Pancreas (tissue), 10 donors: ENCODE data around the gene COL25A1. TPM values are rescaled to one million over a fixed set of nuclear protein-coding genes. Genes with fewer than 3 reads are reported as not detected.
"Not testable (repeated sequence)": the region's sequence is repeated elsewhere in the genome, so short reads cannot be mapped to it uniquely, and the experiment has no call there.

Source experiments
- ATAC-seq, 4 donors: fragments of 200-7000 bp; cut with Tn5 transposase; one replicate each; pipeline versions ENCODE4 v1.8.0 to v1.9.1; 2020; ENCODE audit warnings: mild to moderate bottlenecking in 4 of 4, moderate library complexity in 4 of 4
- DNase-seq, 6 donors: peaks; one replicate each; pipeline ENCODE4 v3.0.0-alpha.2; 2020
- FAIRE-seq: peaks from 2 replicates; lab custom pipeline; 2012; peaks lifted over from hg19 to GRCh38; lab: Jason Lieb, UNC
- H3K27ac ChIP-seq, 4 donors: fragments of 200-600 bp; sonication (generic); 1 replicate in 3 of 4; 2 replicates in 1 of 4; pipeline versions ENCODE4 v1.5.0 to v1.8.0; 2020
- H3K27me3 ChIP-seq, 4 donors: fragments of 200-600 bp; one replicate each; pipeline ENCODE4 v1.8.0; 2021
- H3K36me3 ChIP-seq, 3 donors: fragments of 200-600 bp; sonication (generic) in 1 of 3; one replicate each; pipeline versions ENCODE4 v1.5.0 to v1.8.0; 2020 to 2021
- H3K4me1 ChIP-seq, 3 donors: fragments of 200-600 bp; one replicate each; pipeline ENCODE4 v1.8.0; 2021
- H3K4me3 ChIP-seq, 4 donors: fragments of 200-600 bp; sonication (generic) in 2 of 4; one replicate each; pipeline versions ENCODE4 v1.5.0 to v1.8.0; 2020 to 2021
- H3K9me3 ChIP-seq, 4 donors: fragments of 200-600 bp; one replicate each; pipeline ENCODE4 v1.8.0; 2021
- CTCF ChIP-seq, 4 donors: fragments of 200-600 bp; sonication (generic) in 3 of 4; IDR thresholded peaks; one replicate each; pipeline versions ENCODE4 v1.5.0 to v1.8.0; 2021; ENCODE audit warnings: antibody characterized with exemption in 4 of 4
- WGBS, 2 donors: extraction: QIAGEN DNeasy Blood & Tissue Kit; methylation state at CpG; one replicate each; pipeline ENCODE4 v1.1.7; 2013; 5-methylcytosine and 5-hydroxymethylcytosine counted together
- intact Hi-C, 3 donors: fragments of 100-400 bp; cut with DNase I; formaldehyde crosslinking; loops; one replicate each; pipeline versions ENCODE4 v1.11.1 to v1.14.2; 2022
- polyA plus RNA-seq, 2 donors: library from polyadenylated mRNA; stranded (reverse); fragments of 200-250 nt; gene quantifications; one replicate each; pipeline ENCODE4 v1.2.3, GENCODE V29; 2013
- total RNA-seq, 6 donors: library from RNA; stranded (reverse); fragmentation: NEBNext Ultra II Directional in 4 of 6; extraction: Animal tissue kit (Norgen Biotek cat#: 25700) in 4 of 6; gene quantifications; one replicate each; pipeline versions ENCODE4 v1.2.1 to v1.2.4, GENCODE V29; 2021 to 2023
- donor health status: healthy with polysubstance abuse.
- donor health status: DM: no; HTN: no; CAD: no; lungs with moderate emphysema.
- donor health status: DM: no; HTN: no; CAD: no.
- donor health status: control.
- donor health status: control.
- donor health status: Bipolar disorder and iron deficiency.
- donor health status: DM: yes; HTN: yes; CAD: no.
- donor health status: DM: no; HTN: no; CAD: no.
- donor health status: DM: no; HTN: no; CAD: no.
- donor health status: DM: yes; HTN: yes; CAD: no.

COL25A1 gene
- total and polyA plus RNA-seq, 8 donors = 0.08 to 0.46 (median 0.22) TPM

- DNase-seq (no peak), ATAC-seq (no peak), FAIRE-seq (no peak)
- WGBS, 2 donors = 67 to 76% methylated on average over 4 of the region's 4 CpGs
- Histone ChIP-seq H3K4me1 (no peaks in the 10 kb centered on the region), H3K36me3 (no peaks in the 10 kb centered on the region), H3K27me3 (peaks cover 0 to 4% (median 0%) of the 10 kb centered on the region in 4 donors), H3K4me3 (no peak overlapping the region), H3K9me3 (no peaks in the 10 kb centered on the region), H3K27ac (no peak overlapping the region)
- intact Hi-C loops = no loop called here
- no peak for TF ChIP-seq CTCF (IDR thresholded peaks at IDR 0.05)
Measured at GRCh38 chr4:109026588-109026987, 275.9 kb downstream of the COL25A1 start.

- FAIRE-seq (no peak), ATAC-seq (no peak), DNase-seq (no peak)
- 44 to 58% methylated on average over 3 of the region's 3 CpGs for WGBS, 2 donors
- Histone ChIP-seq H3K36me3 (no peaks in the 10 kb centered on the region), H3K4me3 (no peak overlapping the region), H3K27ac (no peak overlapping the region), H3K4me1 (no peaks in the 10 kb centered on the region), H3K9me3 (no peaks in the 10 kb centered on the region), H3K27me3 (peaks cover 0 to 4% (median 0%) of the 10 kb centered on the region in 4 donors)
- intact Hi-C loops = no loop called here
- no peak for TF ChIP-seq CTCF (IDR thresholded peaks at IDR 0.05)
Measured at GRCh38 chr4:109025471-109026076, 276.9 kb downstream of the COL25A1 start.

- intact Hi-C loops = no loop called here
- no peak for FAIRE-seq
- Histone ChIP-seq H3K4me1 (no peaks in the 10 kb centered on the region), H3K36me3 (no peaks in the 10 kb centered on the region), H3K27ac (no peak overlapping the region), H3K4me3 (no peak overlapping the region), H3K27me3 (peaks cover 0 to 4% (median 0%) of the 10 kb centered on the region in 4 donors), H3K9me3 (no peaks in the 10 kb centered on the region)
- whole genome bisulfite sequencing, 2 donors = 55 to 76% methylated on average over 1 of the region's 1 CpG
- no peak for DNase-seq
- no peak for TF ChIP-seq CTCF (IDR thresholded peaks at IDR 0.05)
- no peak for ATAC-seq
Measured at GRCh38 chr4:109022961-109023360, 279.5 kb downstream of the COL25A1 start.

- H3K27ac ChIP-seq, H3K36me3 ChIP-seq, FAIRE-seq, H3K4me1 ChIP-seq, H3K9me3 ChIP-seq, intact Hi-C loops, H3K27me3 ChIP-seq, DNase-seq, ATAC-seq, H3K4me3 ChIP-seq: not testable (repeated sequence)
- WGBS, 2 donors = 87 to 93% methylated on average over 6 of the region's 6 CpGs
Measured at GRCh38 chr4:109021630-109022029, 280.8 kb downstream of the COL25A1 start.

GRCh38 chr4:109020861-109021260 lies 281.6 kb downstream of the COL25A1 start:
- no peak for TF ChIP-seq CTCF (IDR thresholded peaks at IDR 0.05)
- Histone ChIP-seq H3K9me3 (no peaks in the 10 kb centered on the region), H3K36me3 (no peaks in the 10 kb centered on the region), H3K27ac (no peak overlapping the region), H3K27me3 (peaks cover 0 to 4% (median 0%) of the 10 kb centered on the region in 4 donors), H3K4me3 (no peak overlapping the region), H3K4me1 (no peaks in the 10 kb centered on the region)
- WGBS, 2 donors = 85 to 91% methylated on average over 4 of the region's 4 CpGs
- FAIRE-seq = no peak
- ATAC-seq = no peak
- DNase-seq = no peak
- intact Hi-C loops = no loop called here
